GM18868 (cell line): Measurements from ENCODE around the gene STPG4.
"Not testable (repeated sequence)": the region's sequence is repeated elsewhere in the genome, so short reads cannot be mapped to it uniquely, and the experiment has no call there.

Experiments used
- ATAC-seq: cut with Tn5 transposase; IDR thresholded peaks from one replicate; pipeline ENCODE4 v1.9.1; 2021; ENCODE audit warnings: mild to moderate bottlenecking, moderate library complexity; ENCODE audit not compliant: unreplicated experiment

STPG4 gene

DNA sequence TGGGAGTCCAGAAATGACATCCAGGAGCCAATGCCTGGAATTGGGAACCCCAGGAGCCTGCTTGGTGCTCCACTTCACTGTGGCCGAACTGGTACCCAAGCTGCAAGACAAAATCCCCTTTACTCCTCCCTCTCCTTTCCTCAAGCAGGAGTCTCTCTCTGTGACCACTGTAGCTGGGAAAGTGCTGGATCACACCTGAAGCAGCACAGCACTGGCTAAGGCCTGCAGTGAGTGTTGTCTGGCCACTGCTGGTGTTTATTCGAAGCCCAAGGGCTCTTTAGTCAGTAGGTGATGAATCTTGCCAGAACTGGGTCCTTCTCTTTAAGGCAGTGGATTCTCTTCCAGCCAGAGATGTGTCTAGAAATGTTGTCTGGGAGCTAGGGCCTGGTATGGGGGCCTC lies 26.4 kb downstream of the STPG4 start:
- no peak for ATAC-seq

DNA sequence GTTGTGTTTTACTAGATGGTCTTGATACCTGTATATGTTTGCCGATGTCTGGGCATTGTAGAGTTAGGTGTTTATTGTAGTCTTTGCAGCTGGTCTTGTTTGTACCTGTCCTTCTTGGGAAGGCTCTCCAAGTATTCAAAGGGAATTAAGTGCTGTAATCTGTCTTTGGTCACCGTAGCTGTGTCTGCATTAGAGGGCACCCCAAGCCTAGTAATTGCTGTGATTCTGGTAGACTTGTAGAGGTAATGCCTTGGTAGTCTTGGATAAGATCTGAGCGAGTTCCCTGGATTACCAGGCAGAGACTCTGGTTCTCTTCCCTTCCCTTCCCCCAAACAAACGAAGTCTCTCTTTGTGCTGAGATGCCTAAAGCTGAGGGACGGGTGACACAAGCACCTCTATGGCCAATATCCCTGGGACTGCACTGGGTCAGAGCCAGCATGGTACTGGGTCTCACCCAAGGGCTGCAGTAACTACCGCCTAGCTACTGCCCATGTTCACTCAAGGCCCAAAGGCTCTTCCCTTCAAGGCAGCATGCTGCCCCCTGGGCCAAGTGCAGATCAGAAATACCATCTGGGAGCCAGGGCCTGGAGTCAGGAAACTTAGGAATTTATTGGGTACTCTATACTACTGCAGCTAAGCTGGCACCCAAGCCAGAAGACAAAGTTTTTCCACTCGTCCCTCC lies 27.1 kb downstream of the STPG4 start:
- ATAC-seq: no peak

DNA sequence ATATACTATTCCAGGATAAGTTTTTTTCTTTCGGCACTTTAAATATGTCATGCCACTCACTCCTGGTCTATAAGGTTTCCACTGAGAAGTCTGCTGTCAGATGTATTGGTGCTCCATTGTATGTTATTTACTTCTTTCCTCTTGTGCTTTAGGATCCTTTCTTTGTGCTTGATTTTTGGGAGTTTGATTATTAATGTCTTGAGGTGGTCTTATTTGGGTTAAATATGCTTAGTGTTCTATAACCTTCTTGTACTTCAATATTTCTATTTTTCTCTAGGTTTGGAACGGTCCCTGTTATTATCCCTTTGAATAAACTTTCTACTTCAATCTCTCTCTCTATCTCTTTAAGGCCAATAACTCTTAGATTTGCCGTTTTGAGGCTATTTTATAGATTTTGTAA lies 28.3 kb downstream of the STPG4 start:
- no peak for ATAC-seq

DNA sequence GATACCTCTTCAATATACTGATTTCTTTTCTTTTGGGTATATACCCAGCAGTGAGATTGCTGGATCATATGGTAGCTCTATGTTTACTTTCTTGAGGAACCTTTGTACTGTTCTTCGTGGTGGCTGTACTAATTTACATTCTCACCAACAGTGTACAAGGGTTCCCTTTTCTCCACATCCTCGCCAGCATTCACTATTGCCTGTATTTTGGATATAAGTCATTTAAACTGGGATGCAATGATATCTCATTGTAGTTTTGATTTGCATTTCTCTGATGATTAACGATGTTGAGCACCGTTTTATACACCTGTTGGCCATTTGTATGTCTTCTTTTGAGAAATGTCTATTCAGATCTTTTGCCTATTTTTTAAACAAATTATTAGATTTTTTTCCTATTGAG lies 30.4 kb downstream of the STPG4 start:
- ATAC-seq: not testable (repeated sequence)

DNA sequence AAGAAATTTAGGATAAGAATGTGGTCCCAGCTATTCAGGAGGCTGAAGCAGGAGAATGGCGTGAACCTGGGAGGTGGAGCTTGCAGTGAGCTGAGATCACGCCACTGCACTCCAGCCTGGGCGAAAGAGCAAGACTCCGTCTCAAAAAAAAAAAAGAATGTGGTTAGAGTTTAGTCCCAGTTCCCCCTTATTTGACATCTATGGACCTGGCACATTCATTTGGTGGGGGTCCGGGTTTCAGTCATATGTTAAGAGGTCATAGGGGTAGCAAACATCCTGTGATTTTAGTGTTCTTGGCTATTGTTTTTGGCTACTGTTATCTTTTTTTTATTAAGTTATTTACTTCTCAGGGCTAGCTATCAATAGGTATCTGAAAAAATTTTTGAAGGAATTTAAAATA lies 34.7 kb downstream of the STPG4 start:
- ATAC-seq: not testable (repeated sequence)

DNA sequence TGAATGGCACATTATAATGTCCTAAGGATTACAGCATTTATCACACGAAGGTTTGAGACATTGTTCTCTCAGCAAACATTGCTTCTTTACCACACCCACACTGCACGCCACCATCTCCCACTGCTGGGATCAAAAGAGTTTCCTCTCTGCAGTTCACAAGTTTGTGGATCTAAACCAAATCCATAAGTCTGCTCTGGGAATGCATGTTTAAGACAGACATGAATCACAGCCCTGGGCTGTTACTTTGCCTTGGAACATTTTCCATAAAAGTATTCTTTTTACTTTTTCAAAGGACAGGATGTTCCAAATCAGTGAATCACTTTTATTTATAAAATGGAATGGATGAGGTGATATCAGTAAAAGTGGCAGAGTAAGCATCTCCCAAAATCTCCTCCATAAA lies 36.1 kb downstream of the STPG4 start:
- ATAC-seq: no peak

DNA sequence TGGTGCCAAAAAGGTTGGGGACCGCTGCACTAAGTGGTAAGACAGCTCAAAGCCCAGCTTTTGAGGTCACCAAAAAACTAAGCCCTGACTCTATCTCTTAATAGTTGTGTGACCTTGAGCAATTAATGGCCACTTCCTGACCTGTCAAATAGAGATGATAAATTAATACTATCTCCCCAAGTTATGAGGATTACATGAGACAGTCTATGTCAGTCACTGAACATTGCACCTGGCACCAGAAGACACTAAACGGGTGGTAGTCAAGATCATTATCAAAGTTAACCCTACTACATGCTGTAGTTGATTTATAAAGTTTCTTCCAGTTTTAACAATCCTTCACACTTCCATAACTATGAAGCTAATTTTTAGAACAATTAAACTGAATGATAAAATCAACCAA lies 36.5 kb downstream of the STPG4 start:
- ATAC-seq: no peak

DNA sequence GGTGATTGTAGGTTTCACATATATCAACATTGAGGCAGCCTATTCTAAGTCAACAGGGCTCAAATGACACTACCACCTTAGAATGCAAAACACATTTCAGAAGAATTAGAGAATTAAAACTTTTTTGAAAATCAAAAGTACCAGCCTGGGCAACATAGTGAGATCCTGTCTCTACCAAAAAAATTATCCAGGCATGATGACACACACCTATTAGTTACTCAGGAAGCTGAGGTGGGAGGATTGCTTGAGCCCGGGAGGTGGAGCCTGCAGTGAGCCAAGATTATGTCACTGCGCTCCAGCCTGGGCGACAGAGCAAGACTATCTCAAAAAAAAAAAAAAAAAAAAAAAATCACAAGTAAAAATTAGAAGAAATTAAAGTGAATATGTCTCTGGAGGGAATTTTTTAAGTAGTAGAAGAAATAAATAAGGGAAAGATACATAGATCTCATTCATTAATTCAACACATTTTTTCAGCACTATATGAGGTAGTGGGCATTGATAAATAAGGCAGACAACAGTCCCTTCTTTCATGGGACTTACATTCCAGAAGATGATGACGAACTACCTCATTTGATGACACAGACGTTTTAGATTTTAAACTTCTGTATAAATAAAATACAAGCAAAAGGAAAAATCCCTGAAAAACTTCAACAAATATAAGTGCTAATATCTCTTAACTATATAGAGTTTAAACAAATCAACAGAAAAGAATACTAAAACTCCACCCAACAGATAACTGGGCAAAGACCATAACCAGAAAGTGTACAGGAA lies 42.3 kb downstream of the STPG4 start:
- no peak for ATAC-seq

DNA sequence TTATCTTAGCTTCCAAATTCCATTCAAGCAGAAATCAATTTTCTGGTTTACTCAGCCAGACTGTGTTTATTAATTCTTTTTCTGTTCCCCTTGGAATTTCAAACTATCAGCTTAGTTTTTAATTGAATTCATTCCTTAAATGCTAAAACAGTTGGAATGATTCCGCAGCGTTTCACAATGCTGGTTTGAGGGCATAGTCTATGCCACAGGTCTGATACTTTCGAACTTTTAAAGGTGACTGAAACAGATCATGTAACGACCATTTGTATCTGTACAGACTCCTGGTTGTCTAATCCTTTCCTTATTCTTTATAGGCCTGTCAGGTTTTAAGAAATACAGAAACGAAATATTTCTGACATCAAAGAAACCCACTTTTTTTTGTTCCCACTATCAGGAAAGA lies 45.4 kb downstream of the STPG4 start:
- ATAC-seq: no peak

DNA sequence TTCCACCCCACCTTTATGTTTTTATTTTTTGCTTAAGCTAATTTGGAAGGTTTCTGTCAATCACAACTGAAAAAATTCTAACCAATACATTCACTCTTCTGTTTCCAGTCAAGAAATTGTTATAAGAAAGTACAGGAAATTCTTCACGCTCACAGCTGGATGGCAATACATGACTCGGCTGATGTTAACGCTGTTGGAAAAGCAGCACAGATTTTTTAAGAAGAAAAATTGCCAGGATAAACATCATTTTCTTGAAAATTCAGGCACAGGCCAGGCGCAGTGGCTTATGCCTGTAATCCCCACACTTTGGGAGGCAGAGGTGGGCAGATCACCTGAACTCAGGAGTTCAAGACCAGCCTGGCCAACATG lies 46.1 kb downstream of the STPG4 start:
- no peak for ATAC-seq

DNA sequence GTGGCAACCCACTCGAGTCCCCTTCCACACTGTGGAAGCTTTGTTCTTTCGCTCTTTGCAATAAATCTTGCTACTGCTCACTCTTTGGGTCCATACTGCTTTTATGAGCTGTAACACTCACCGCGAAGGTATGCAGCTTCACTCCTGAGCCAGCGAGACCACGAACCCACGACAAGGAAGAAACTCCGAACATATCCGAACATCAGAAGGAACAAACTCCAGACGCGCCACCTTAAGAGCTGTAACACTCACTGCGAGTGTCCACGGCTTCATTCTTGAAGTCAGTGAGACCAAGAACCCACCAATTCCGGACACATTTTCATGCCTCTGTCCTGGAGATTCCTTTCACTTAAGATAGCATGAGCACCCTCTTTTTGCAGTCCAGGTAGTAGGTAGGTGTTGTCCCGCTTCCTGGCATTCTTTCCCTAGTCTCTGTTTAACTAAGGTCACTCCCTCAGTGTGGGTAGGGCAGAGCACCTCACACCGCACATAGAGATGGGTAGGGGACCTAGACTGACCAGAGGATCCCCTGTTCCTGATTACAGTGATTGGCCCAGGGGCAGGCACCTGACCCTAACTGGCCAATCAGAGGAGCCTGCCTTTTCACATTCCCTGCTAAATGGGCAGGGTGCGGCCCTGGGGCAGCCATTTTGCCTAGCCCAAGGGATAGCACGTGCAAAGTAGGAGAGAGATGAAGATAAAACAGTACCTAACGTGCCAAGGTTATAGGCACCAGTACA lies 46.7 kb downstream of the STPG4 start:
- not testable (repeated sequence) for ATAC-seq

DNA sequence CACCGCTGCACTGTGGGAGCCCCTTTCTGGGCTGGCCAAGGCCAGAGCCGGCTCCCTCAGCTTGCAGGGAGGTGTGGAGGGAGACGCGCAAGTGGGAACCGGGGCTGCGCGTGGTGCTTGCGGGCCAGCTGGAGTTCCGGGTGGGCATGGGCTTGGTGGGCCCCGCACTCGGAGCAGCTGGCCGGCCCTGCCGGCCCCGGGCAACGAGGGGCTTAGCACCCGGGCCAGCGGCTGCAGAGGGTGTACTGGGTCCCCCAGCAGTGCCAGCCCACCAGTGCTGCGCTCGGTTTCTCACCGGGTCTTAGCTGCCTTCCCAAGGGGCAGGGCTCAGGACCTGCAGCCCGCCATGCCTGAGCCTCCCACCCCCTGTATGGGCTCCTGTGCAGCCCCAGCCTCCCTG lies 47.9 kb downstream of the STPG4 start:
- ATAC-seq: not testable (repeated sequence)

DNA sequence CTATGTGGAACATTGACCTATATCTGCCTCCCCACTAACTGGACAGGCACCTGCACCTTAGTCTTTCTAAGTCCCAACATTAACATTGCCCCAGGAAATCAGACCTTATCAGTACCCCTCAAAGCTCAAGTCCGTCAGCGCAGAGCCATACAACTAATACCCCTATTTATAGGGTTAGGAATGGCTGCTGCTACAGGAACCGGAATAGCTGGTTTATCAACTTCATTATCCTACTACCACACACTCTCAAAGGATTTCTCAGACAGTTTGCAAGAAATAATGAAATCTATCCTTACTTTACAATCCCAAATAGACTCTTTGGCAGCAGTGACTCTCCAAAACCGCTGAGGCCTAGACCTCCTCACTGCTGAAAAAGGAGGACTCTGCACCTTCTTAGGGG lies 48.9 kb downstream of the STPG4 start:
- not testable (repeated sequence) for ATAC-seq

DNA sequence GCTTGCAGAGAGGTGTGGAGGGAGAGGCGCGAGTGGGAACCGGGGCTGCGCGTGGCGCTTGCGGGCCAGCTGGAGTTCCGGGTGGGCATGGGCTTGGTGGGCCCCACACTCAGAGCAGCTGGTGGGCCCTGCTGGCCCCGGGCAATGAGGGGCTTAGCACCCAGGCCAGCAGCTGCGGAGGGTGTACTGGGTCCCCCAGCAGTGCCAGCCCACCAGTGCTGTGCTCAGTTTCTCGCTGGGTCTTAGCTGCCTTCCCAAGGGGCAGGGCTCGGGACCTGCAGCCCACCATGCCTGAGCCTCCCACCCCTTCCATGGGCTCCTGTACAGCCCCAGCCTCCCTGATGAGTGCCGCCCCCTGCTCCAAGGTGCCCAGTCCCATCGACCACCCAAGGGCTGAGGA lies 55.4 kb downstream of the STPG4 start:
- ATAC-seq: not testable (repeated sequence)

DNA sequence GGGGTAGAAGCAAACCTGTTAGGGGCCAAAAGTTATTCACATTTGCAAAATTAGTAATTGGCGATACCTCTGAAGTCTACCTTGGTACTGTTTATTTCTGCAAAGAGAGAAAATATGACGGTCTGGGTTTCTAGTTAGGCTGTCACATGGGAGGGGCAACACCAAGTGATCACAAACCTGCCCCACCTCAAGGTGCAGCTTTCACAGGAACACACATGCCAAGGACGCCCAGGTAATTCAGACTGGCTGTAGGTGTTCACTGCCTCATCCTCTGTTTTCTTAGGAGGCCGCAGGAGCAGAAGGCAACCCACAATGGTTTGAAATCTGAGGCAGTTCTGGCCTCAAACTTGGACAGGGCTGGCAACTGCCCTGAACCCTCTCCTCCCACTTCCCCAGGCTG lies 56.2 kb downstream of the STPG4 start:
- ATAC-seq: no peak

DNA sequence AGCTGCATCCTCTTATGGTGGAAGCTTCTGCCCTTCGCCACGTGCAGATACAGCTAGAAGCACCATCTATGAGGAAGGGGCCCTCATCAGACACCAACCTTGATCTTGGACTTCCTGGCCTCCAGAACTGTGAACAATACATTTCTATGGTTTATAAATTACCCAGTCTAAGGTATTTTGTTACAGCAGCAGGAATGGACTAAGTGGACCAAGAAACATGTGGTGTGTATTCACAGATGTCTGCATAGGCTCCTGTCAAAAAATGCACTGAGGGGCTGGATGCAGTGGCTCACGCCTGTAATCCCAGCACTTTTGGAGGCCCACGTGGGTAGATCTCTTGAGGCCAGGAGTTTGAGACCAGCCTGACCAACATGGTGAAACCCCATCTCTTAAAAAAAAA lies 57.5 kb downstream of the STPG4 start:
- ATAC-seq: no peak

DNA sequence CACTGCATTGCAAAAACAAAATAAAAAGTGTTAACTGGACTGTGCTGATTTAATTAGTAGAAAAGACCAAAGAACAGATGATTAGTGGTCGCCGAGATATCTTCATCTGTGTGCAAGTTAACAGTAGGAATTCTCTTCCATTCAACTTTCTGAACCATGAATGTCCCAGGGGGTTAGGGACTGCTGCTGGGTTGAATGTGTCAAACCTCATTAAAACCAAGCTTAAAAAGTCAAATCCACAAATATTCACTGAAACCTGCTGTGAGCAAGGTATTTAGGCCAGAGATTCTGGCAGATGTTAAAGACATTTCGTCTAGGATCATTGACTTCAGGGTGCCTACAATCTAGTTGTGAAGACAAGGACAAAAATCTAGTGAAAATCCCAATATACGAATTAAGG lies 58.7 kb downstream of the STPG4 start:
- no peak for ATAC-seq

DNA sequence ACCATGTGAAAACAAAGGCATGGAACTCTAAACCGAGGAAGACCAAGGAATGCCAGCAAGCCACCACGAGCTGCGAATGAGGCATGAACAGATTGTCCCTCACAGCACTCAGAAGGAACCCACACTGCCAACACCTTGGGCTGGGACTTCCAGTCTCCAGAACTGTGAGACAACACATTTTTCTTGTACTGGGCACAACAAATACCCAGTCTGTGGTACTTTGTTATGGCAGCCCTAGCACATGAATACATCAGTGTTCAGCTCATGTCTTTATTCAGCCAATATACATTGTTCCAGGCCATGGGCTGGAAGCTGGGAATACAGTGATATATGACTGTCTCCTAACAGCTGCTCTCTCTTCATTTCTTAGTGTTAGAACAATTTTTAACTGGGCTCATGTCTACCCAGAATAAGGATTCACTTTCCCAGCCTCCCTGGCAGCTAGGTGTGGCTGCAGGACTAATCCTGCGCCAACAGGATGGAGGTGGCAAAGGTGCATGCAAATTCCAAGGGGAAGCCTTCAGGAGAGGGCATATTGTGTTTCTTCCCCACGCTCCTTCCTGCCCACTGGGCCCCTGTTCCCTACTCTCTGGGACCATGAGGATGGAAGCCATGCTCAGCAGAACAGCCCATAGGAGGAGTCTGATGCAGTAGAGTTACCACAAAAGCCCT lies 59.6 kb downstream of the STPG4 start:
- no peak for ATAC-seq

DNA sequence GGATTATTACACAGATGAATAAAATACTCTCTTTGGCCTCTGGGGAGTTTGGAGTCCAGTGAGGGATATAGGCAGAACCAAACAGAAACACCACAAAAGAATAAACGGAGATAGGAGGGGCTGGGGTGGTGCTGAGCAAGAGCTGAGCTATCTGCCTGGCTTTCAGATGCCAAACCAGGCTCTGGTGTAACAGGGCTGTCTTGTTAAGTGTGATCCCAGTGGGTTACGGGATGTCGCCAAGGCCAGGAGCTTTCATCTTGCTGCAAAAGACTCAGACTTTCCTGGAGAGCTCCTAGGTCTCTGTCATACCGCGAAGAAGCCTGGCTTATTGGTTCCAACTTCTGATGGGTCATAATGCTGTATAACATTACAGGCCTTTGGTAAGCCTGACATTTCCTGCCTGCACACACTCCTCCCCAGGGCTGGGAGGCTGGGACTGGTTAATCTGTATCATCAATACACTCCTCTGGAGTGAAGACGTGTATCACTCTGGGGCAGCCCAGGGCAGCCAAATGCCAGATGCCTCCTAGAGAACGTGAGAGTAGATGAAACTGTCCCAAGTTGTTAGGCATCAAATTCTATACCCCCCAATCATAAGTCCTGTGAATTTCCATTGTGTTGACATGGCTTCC lies 60.5 kb downstream of the STPG4 start:
- ATAC-seq: no peak

DNA sequence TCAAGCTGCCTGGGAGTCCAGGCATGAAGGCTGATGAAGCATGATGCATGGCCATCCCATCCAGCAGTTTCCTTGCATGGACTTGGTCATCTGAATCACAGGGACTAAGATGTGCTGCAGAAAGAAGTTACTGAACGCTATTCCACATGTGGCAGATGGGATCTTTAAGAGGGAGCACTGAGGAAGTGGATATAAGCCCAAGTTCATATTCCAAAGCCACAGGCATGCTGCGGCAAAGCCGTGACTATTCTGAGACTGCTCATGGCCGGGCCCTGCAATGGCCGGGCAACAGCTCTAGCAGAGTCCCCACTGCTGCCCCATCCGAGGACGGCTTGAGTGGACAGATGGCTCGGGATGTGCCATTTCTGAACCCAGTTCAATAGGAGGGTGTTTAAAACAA lies 61.5 kb downstream of the STPG4 start:
- no peak for ATAC-seq

DNA sequence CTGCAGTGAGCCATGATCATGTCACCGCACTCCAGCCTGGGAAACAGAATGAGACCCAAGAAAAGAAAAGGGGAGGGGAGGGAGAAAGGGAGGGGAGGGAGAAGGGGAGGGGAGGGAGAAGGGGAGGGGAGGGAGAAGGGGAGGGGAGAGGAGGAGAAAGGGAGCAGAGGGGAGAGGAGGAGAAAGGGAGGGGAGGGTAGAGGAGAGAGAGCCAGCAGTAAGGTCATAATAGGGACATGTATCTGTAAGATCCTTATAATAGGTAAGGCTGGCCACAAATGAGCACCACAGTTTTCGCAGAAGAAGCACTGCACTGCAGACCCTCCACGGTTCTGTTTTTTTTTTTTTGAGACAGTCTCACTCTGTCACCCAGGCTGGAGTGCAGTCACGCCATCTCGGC lies 62.6 kb downstream of the STPG4 start:
- ATAC-seq: no peak
